Jurkat, Clone E6-1 (cell line): ENCODE data around the gene TNK2.
"Not testable (repeated sequence)": the region's sequence is repeated elsewhere in the genome, so short reads cannot be mapped to it uniquely, and the experiment has no call there.

Experiments used
- DNase-seq: peaks from one replicate; pipeline ENCODE4 v3.0.0-alpha.2; 2011; ENCODE audit warnings: low read depth, low spot score
- H3K4me3 ChIP-seq: 2 replicates; pipeline ENCODE4 v1.5.1; 2011; ENCODE audit warnings: mild to moderate bottlenecking, low read length, control low read depth, moderate library complexity

Gene TNK2

DNA sequence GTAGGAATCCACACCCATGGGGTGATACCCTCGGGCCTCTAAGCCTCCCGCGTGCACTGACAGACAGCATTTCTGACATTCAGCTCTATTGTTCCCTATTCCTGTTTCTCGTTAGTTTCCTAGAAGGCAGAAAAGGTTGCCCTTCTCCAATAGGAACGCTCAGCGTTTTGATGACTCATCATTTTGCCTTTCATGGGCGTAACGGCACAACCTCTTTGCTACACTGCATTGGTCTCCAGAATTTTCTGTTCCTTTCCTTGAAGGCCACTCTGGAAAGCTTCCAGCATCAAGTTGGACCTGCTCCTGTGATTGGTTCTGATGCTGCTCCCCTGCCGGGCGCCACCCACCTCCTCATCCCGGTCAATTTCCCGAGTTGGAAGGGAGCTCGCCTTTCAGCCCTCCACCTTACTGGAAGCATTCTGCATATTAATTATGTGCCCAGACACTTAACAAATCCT lies 13.0 kb upstream of the TNK2 start:
- DNase-seq, result no peak

DNA sequence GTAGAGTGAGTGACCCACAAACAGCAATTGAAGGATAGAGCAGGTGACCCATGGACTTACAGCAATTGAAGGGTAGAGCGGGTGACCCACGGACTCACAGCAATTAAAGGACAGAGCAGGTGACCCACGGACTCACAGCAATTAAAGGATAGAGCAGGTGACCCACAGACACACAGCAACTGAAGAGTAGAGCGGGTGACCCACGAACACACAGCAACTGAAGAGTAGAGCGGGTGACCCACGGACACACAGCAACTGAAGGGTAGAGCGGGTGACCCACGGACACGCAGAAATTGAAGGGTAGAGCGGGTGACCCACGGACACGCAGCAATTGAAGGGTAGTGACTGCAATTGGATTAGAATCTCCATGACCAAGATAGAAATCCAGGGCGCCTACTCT lies 9.8 kb upstream of the TNK2 start:
- no peak for DNase-seq
- no peak overlapping the region for H3K4me3 ChIP-seq

More for the DNA sequence above, 13.0 kb upstream of the TNK2 start:
- no peak overlapping the region for H3K4me3 ChIP-seq

DNA sequence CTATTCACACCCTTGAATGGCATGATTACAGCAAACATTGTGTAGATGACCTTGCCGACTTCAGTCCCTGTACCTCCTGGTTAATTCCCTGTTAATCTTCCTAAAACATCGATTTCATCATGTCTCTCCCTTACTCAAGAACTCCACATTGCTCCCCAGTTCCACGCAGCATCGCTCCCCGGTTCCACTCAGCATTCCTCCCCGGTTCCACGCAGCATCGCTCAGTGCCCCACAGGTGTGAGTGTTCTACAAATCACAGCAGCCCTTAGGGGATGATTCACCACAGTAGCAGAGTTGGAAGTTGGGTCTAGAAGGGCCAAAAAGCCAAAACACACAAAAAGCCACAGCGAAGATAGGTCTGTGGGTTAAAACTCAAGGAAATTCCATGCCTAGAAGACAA lies 8.6 kb upstream of the TNK2 start:
- H3K4me3 ChIP-seq, result no peak overlapping the region
- DNase-seq, result no peak

DNA sequence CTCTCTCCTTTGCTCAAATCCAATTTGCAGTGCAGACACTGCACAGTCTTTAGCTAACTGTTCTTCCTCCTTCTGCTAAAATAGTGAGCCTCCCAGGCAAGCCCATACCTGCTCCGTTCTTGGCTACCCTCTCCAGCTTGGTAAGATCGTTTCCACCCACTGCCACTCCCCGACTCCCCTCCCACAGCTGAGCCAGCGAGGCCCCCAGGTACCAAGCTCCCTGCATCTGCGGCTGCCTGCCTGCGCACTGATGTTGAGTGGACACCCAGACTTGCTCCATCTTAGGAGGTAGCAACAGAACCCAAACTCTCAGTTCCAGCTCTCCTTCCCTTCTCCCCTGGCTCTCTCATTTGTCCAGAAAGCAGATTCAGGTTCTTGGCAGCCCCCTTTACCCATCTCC lies 7.9 kb upstream of the TNK2 start:
- no peak overlapping the region for H3K4me3 ChIP-seq
- DNase-seq, result no peak

DNA sequence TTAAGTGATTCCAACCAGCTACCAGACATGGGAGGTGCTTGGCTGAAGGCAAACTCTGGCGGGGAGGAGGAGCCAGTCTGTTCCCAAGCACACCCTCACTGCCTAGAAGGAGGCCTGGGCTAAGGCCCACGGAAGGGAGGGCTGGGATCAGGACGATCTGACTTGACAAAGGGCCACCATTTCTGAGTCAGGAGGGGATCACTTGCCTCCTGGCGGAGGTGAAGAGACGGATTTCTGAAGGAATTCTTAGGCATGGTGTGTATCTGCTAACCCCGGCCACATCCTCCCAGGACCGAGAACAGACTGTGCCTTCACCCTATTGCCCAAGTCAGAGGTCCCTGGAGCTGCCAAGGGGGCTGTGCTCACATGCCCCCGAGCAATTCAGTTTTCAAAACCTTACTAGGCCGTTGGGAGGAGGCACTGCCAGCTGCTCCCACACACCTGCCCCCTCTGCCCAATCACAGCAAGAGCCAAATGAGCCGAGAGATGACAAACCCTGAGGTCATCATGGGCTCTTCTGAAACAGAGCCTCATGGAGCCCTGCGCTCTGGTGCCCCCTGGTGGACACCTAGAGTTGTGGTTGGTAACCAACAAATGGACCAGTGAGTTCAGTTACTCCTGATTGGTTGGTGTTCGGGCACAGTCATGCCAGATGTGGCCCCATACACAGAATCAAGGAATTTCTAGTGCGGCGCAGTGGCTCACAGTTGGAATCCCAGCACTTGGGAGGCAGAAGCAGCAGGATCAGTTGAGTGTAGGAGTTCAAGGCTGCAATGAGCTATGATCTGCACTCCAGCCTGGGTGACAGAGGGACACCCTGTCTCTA lies 6.5 kb upstream of the TNK2 start:
- no peak overlapping the region for H3K4me3 ChIP-seq
- peak; percentile 90 for DNase-seq

DNA sequence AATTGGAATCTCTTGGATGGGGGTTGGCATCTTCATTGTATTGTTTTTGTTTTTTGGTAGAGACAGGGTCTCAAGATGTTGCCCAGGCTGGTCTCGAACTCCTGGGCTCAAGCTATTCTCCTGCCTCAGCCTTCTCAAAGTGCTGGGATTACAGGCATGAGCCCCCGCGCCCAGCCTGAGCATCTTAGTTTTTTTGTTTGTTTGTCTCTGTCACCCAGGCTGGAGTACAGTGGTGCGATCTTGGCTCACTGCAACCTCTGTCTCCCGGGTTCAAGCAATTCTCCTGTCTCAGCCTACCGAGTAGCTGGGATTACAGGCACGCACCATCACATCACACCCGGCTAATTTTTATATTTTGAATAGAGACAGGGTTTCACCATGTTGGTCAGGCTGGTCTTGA lies 5.8 kb upstream of the TNK2 start:
- not testable (repeated sequence) for DNase-seq

DNA sequence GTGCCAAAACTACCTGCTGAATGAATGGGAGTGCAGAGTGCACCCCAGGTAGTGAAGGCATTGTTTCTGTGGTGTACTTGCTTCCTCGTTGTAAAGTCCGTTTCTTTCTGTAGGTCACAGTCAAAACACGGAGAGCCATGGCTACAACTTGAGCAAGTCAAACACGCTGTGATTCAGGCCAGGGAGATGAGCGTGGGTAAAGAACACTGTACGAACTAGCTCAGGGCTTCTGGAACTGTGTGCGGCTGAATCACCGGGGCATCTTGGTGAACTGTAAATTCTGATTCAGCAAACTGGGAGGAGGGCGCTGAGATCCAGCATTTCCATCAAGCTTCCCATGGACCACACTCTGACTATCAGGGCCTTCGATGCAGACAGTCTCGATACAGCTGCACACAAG lies 5.0 kb upstream of the TNK2 start:
- H3K4me3 ChIP-seq, result no peak overlapping the region
- DNase-seq, result no peak

More for the DNA sequence above, 5.8 kb upstream of the TNK2 start:
- not testable (repeated sequence) for H3K4me3 ChIP-seq

DNA sequence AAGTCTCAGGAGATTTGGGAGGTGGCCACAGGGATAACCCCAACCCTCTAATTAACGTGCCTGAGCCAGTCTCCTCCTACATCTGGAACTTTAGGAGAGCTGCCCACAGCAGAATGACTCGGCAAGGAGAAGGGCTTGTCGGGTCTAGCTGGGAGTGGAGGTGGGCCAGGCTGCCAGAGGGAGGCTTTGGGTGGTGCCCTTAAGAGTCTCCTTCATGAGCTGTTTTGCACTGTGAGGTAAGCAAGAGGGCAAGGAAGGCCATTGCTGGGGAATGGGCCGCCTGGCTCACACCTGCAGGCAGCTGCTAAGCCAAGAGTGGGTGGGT lies 3.6 kb upstream of the TNK2 start:
- H3K4me3 ChIP-seq, result no peak overlapping the region

DNA sequence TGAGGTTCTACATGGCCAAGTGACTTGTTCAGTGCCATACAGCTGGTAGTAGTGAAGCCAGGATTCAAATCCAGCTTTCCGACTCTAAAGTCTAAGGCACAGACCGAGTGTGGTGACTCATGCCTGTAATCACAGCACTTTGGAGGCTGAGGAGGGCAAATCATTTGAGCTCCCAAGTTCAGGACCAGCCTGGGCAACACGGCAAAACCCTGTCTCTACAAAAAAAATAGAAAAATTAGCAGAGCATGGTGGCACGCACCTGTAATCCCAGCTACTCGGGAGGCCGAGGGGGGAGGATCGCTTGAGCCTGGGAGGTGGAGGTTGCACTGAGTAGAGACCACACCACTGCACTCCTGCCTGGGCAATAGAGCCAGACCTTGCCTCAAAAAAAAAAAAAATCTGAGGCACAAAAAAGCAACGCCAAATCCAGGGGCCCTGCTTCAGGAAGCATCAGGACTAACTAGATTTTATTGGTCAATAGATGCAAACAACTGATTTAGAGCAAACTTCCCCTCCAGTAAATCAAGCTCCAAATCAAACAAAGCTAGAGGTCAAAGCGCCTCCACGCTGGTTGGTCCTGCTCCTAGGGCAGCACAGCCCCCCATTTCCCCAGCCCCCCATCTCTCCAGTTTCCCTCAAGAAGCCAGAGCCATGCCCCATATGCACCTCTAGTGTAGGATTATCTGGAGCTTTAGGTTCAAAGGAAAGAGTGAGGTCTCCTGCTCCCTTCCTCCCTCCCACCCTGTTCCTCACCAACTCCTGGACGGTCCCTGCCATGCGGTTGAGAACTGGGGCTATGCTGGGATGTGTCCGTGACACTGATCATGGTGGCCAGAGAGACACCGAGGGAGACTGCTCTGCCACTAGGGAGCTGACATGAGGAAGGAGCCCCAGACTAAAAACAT lies 2.9 kb upstream of the TNK2 start:
- no peak for DNase-seq
- H3K4me3 ChIP-seq, result no peak overlapping the region

More for the DNA sequence above, 3.6 kb upstream of the TNK2 start:
- DNase-seq, result no peak

DNA sequence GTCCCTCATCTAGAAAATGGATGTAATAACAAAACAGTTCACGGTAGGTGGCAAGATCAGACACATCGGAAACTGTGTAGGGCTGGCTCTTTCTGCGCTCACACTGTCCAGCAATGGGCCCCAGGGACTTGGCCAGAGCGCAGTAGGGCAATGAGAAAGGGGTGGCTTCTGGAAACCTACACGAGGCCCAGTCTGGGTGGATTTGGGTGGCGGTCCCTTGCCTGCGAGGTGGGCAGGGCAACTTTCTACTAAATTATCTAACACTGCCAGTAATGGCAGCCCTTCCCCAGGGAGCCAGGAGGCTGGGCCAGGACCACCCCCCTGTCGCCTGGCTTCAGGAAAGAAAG lies 2.1 kb upstream of the TNK2 start:
- H3K4me3 ChIP-seq, result no peak overlapping the region; the same call in 1 of the 2 replicates
- DNase-seq, result no peak

DNA sequence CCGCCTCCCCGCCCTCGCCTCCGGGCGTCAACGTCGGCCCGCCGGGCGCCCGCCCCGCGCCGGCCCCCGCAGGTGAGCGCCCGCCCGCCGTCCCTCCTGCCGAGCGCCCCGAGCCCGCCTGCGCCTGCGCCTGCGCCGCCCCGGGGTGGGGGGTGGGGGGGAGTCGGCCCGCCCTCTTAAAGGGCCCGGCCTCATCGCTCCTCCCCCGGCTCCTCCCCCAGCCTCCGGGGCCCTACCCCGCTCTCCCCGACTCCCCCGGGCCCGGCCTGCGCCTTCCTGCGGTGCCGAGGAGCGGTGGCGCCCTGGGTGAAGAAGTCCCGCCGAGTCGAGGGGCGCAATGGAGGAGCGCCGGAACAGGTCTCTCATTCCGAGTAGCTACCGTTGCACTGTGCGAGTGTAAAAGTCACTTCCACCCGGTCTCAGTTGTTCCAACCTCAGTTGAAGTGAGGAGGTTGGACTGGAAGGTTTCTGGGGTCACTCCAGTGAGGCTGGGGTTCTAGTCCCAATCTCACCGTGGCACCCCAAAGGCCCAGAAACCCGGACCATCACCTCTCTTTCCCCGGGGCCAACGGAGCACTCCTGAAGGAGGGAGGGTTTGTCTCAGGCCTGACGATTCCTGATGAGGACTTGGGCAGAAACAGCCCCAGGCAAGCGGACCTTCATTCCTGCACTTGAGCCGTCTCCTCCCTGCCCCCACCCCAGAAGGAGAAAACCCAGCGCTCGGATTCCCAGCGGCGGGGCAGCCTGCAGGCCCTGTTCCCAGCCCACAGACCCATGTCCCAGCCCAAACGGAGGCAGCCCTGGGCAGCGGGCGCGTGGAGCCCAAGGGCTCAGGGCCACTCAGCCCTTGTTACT lies 1.5 kb upstream of the TNK2 start:
- peak; percentile 69 for DNase-seq
- peak overlapping the region; percentile 58 for H3K4me3 ChIP-seq

DNA sequence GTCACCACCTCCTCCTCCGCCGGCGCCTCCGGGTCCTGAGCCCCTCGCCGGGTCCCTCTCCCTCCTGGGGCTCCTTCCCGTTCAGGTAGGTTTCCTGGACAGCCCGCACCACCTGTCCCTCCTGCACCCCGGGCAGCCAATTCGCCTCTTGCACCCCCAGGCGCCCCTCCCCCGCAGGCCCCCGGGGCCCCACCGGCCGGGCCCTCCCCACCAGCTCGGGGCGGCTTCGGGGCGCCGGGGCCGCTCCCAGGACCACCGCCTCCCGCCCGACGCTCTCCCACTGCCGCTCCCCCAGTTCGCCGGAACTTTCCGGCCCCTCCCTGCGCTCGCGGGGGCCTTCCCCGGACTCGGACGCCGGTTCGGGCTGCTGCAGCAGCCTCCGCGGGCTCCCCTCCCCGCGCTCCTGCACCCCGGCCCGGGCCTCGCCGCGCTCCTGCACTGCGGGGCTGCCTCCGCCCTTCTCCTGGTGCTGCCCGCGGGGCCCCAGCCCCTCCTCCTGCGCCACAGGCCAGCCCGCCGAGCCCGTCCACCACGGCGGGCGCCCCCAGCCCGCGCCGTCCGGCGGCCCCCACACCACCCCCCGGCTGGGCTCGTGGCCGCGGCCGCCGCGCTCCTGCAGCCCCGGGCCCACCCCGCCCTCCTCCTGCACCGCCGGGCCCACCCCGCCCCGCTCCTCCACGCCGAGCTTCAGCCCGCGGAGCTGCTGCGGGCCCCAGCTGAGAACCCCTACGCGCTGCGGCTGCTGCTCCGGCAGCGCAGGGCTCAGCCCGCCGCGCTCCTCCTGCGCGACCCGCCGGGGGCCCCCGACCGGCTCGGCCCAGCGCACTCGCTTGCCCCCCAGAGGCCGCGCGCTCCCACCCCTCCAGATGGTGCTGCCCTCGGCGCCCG lies 587 bp upstream of the TNK2 start:
- no peak for DNase-seq
- peak overlapping the region; percentile 41 for H3K4me3 ChIP-seq

DNA sequence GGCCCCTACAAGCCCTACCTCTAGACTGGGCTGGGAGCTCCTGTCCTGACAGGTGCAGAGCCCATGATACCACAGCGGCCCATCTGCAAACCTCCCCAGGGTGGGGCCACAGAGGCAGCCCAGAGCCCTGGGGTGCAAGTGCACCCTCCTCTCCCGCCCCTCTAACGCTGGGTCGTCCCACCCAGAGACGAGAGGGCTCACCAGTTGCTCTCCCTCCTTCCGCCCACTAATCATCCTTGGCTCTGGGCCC lies 742 bp downstream of the TNK2 start:
- DNase-seq, result no peak
- no peak overlapping the region; the same call in 1 of the 2 replicates for H3K4me3 ChIP-seq

DNA sequence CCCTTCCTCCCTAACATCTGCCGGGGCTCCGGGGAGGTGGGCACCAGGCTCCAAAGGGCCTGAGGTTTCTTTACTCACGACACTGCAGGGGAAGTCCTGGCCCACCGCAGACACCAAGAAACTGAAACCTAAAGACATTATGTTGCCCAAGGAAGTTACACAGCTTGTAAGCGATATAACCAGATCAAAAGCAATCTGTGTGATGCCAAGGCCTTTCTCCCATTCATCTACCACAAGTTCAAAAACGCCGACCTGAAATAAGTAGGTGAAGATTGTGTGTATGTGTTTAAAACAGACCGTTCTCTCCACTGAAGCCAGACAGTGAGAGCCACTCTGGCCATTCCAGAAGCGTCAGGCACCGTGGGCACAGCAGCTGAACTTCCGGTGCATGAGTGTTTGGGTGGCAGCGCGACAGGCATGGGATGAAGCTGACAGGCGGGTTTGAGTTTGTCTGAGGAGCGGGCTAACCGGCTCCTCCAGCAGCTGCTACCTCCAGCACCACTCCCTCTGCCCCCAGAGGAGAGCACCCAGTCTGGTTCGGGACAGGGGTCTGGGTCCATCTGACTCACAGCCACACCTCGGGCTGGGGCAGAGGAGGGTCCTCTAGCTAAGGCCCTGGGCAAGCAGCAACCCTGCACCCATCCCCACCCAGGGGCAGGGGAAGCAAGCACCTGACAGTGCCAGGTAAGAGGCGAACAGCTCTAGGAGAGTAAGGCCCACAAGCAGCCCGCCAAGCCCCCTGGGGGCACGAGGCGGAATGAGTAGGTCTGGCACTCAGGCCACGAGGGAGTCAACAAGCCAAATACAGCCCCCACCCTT lies 1.3 kb downstream of the TNK2 start:
- peak overlapping the region; percentile 32 for H3K4me3 ChIP-seq
- DNase-seq, result peak; percentile 75

DNA sequence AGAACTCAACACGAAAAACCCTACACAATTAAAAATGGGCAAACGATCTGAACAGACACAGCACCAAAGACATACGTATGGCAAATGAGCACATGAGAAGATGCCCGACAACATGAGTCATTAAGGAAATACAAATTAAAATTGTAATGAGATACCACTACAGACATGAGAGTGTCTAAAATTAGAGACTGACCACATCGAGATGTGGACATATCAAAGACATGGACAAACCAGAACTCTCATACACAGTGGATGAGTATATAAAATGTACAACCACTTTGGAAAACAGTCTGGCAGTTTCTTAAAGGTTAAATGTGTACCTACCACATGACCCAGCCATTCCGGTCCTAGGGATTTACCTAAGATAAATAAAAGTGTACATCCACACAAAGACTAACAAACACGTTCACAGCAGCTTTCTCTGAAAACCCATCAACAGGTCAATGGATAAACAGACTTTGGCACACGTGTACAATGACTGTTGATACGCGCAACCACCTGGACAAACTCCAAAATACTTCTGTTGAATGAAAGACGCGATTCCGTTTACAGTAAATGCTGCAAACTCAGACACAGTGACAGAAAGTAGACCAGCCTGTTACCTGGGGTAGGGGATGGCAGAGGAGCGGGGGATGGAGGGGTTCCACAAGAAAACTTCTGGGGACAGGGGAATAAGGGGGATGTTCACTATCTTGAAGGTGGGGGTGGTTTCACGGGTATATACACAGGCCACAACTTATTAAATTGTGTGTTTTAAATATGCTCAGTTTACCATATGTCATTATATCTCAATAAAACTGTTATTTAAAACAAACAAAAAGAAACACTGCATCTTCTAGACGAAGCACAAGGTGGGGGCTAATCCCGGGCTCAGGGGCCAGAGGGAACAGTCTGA lies 2.1 kb downstream of the TNK2 start:
- no peak for DNase-seq
- H3K4me3 ChIP-seq, result peak overlapping the region; percentile 32; the same call in 1 of the 2 replicates

DNA sequence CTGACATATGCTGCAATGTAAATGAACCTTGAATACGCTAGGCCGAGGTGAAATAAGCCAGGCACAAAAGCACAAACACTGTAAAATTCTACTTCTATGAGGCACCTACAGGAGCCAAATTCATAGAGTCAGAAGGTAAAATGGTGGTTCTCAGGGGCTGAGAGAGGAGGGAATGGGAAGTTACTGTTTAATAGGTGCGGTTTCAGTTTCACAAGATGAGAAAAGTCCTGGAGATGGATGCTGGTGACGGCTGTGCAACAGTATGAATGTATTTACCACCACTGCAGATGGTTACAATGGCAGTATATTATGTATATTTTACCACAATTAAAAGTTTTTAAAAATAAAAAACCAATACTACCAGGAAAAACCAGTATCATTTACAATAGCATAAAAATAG lies 4.0 kb downstream of the TNK2 start:
- no peak for DNase-seq
- no peak overlapping the region for H3K4me3 ChIP-seq

DNA sequence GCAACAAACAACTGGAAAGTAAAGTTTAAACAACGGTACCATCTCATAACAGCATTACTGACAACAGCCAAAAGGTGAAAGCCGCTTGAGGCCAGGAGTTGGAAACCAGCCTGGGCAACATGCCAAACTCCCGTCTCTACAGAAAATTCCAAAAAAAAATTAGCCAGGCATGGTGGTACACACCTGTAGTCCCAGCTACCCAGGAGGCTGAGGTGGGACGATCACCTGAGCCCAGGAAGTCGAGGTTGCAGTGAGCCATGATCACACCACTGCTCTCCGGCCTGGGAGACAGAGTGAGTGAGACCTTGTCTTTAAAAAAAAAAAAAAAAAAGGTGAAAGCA lies 4.4 kb downstream of the TNK2 start:
- DNase-seq, result no peak
- no peak overlapping the region for H3K4me3 ChIP-seq
